Forelimb muscle (tissue), 1 donor: ENCODE measurements around the gene TRIM7. TPM values are rescaled to one million over a fixed set of nuclear protein-coding genes. Genes with fewer than 3 reads are reported as not detected.
"Not testable (repeated sequence)": the region's sequence is repeated elsewhere in the genome, so short reads cannot be mapped to it uniquely, and the experiment has no call there.

Experiments used
- DNase-seq: peaks from one replicate; pipeline ENCODE4 v3.0.0-alpha.2; 2013; ENCODE audit warnings: low read depth
- polyA plus RNA-seq: library from polyadenylated mRNA; unstranded; fragments of 120-200 nt; gene quantifications from one replicate; pipeline ENCODE4 v1.2.1, GENCODE V29; 2013; ENCODE audit not compliant: insufficient read length

The TRIM7 gene
- polyA plus RNA-seq, 1 donor: 21.6 TPM

DNA sequence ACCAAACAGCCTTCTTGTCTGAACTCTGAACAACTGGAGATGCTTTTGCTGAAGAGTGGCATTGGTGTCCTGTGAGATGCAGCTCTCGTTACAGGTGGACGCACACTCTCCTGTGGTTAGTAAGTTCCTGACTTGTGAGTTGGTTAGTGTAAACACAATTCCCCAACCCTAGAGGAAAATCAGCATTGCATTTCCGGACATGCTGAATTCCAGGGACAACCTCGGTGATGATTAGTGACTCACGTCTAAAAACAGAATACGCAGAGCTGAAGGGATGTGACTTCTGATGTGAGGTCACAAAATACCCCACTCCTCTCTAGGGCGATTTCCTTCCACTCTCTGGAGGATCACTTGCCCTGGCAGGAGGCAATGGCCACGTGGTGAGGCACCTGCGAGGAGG, 52.6 kb downstream of the TRIM7 start:
- DNase-seq: no peak

DNA sequence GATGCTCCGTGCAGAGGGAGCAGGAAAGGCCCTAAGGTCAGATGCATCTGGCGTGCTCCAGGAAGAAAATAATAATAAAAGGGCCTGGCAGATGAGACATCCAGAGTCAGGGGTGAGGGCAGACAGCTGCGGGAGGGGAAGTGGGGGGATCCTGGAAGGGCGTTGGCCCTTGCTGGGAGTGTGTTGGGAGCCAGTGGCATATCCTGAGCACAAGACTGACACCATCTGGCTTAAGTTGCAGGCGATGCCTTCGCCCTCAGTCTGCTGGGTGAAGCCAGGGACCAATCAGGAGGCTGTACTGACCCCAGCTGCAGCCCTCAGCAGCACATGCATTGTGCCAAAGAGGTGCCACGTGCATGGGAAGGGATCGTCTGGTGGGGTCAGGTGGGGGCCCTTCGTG, 53.9 kb downstream of the TRIM7 start:
- no peak for DNase-seq

DNA sequence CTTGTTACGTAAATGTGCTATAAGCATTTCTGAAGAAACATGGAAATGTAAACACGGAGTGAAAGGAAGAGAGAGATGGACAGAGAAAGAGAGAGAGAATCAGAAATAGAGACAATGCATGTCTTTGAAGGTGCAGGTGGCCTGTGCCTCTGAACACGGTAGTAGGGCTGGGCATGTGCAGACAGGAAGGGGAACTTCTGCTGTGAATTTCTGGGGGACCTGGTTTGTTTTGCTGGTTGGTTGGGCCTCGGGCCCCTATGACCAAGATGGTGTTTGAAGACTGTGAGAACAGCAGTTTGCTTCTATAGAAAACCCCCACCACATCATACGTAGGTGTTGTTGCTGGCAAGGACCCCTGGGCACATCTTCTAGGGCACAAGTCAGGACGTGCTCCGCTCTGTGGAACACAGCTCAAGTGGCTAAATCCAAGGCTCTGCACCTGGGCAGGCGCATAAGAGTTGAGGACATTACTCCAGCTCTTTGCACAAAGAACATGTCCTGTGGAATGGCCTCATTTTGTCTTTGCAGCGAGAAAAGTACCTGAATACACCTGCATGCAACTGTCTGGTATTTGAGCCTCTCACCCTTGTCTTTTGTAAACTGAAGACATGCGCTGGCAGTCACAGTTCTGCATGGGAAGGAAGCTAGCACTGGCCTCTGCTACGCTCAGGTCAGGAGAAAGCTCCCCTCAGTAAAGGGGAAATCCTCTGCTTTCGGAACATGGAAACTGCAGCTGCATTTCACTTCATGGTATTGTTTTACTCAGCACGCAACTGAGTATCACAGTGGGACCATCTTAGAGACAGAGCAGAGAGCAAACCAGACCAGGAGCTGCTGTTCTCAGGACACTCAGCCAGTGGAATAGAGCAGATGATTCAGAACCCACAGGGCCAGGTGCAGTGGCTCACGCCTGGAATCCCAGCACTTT, 54.9 kb downstream of the TRIM7 start:
- DNase-seq: no peak

DNA sequence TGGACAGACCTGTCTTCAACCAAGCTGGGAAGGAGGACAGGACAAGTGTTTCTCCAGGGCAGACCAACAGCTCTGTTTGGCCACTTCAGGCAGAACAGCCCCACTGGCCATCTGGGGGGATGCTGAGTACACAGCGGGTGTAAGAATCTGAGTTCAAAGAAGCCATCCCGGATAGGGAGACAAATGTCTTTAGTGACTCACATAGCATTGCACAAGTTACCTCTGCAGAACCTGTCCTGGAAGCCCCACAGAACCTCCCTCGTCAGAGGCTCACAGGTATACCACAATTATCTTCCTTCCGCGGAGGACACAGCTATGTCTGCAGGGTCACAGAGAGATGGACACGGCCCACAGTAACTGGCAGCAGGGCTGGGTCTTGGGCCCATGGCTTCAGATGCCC, 55.6 kb downstream of the TRIM7 start:
- no peak for DNase-seq

DNA sequence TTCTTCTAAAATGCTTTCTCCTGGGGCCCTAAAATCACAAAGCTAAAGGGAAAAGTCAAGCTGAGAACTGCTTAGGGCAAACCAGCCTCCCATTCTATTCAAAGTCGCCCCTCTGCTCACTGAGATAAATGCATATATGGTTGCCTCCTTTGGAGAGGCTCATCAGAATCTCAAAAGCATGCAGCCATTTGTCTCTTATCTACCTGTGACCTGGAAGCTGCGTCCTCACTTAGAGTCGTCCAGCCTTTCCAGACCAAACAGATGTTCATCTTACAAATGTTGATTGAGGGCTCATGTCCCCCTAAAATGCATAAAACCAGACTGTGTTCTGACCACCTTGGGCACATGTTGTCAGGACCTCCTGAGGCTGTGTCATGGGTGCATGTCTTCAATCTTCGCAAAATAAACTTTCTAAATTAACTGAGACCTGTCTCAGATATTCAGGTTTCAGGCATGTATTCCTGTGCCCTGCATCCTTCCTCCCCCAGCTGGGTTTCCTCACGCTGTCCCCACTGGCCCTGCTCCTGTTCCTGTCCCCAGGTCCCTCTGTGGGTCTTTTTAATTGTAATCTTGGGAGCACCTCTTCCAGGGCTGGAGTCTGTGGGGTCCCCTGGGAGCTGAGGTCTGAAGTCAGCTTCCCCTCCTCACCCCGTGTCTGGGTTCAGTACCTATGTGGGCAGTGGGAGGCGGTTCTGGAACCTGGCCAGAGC, 57.9 kb downstream of the TRIM7 start, which contains the start of gene OR2V2:
TSS of gene OR2V2 (plus strand) at position 660 of the 710 bp plus-strand sequence. CDS start 7,357 bp downstream, outside the sequence.
- not testable (repeated sequence) for DNase-seq

DNA sequence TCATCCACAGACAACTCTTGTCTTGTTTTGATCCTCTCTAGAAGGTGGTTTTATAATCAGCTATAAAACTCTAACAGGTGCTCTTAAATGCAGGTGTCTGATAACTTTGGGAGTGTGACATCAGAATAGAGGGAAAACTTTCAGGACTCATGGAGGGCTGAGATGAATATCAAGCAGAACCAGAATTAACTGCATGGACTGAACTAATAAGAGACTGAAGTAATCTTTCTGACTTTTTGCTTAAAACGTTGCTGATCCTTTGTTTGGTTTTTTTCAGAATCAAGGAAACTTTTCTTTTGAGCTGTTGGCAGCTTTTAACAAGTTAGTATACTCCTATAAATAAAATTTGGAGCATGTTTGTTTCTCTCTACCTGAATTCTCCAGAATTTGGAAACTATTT, 59.9 kb downstream of the TRIM7 start:
- DNase-seq: no peak

Other genes with a start within 250 kb of the TRIM7 start
- gene BTNL3, start 216.3 kb downstream of the TRIM7 start, polyA plus RNA-seq: not detected
- gene BTNL9, start 164.9 kb downstream of the TRIM7 start, polyA plus RNA-seq: 20.9 TPM
- not detected for gene OR2V1, start 74.0 kb downstream of the TRIM7 start, polyA plus RNA-seq
- not detected for gene OR2V2, start 57.6 kb downstream of the TRIM7 start, polyA plus RNA-seq
- 17.3 TPM for gene TRIM41, start 18.1 kb upstream of the TRIM7 start, polyA plus RNA-seq
- gene RACK1, start 38.7 kb upstream of the TRIM7 start, polyA plus RNA-seq: 3,643 TPM
- 17.1 TPM for gene TRIM52, start 55.9 kb upstream of the TRIM7 start, polyA plus RNA-seq
- gene OR4F3, start 162.1 kb upstream of the TRIM7 start, polyA plus RNA-seq: not detected